ENCODE results near the gene LAMB3. TPM values are rescaled to one million over a fixed set of nuclear protein-coding genes. Genes with fewer than 3 reads are reported as not detected.

The LAMB3 gene
- total and polyA plus RNA-seq, 12 donors = 1.6 to 6.0 (median 3.7) TPM

DNA sequence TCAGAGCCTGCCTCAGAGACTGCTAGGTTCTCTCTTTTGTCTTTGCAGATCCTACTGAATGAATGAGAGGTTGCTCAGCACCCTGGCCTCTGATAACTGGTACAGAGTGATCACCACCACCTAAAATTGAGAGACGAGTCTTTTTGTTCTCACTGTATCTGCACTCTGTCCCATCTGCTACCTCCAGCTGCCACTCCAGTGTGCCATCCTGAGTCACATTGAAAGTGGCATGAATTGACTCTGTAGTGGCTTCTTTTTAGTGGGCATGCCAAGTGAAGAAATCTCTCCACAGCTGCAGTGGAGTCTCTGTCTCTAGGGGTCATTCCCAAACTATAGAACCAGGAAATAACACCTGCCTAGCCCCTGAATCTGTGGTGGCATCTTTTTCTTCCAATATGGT lies 54.0 kb downstream of the LAMB3 start:
- TF ChIP-seq, protein P1, sequence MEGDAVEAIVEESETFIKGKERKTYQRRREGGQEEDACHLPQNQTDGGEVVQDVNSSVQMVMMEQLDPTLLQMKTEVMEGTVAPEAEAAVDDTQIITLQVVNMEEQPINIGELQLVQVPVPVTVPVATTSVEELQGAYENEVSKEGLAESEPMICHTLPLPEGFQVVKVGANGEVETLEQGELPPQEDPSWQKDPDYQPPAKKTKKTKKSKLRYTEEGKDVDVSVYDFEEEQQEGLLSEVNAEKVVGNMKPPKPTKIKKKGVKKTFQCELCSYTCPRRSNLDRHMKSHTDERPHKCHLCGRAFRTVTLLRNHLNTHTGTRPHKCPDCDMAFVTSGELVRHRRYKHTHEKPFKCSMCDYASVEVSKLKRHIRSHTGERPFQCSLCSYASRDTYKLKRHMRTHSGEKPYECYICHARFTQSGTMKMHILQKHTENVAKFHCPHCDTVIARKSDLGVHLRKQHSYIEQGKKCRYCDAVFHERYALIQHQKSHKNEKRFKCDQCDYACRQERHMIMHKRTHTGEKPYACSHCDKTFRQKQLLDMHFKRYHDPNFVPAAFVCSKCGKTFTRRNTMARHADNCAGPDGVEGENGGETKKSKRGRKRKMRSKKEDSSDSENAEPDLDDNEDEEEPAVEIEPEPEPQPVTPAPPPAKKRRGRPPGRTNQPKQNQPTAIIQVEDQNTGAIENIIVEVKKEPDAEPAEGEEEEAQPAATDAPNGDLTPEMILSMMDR (IDR thresholded peaks at IDR 0.05) = no peak
- Histone ChIP-seq H3K4me1 (peaks cover 0 to 8% (median 0%) of the 10 kb centered on the region in 9 donors), H3K9me3 (no peaks in the 10 kb centered on the region), H3K36me3 (no peaks in the 10 kb centered on the region), H3K27ac (no peak overlapping the region), H3K4me3 (no peak overlapping the region), H3K27me3 (peaks cover 0 to 15% (median 0%) of the 10 kb centered on the region in 7 donors)
- no peak for DNase-seq
- no peak for ATAC-seq
- intact Hi-C loops (cut with DNase I) = loop anchor here in 1 of 10 donors (2.0 kb wide), 1 partner anchor 29 kb away; no protein-coding TSS in a partner anchor
- WGBS, 2 donors = 93 to 98% methylated on average over 1 of the region's 1 CpG

DNA sequence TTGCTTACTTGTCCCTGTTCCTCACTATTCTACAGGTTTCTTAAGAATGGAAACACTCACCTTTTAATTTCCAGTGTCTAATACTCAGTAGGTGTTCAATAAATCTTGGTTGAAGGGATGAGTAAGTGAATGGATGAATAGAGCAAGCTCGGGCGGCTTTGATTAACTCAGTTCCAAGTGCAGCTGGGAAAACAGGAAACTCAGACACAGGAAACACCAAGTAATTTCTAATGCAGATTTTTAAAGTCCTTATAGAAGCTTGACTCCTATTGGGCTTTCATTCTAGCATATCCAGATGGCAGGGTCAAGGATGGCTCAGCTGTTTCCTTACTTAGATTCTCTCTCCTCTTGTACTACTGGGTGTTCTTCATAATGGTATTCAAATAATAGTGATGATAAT lies 54.7 kb downstream of the LAMB3 start:
- H3K9me3 ChIP-seq = no peaks in the 10 kb centered on the region
- no peak overlapping the region for H3K27ac ChIP-seq
- 51 to 69% methylated on average over 2 of the region's 2 CpGs for WGBS, 2 donors
- H3K36me3 ChIP-seq = no peaks in the 10 kb centered on the region
- ATAC-seq (no peak), DNase-seq (no peak)
- TF ChIP-seq, protein P1 (IDR thresholded peaks at IDR 0.05) = no peak
- intact Hi-C loops (cut with DNase I) = no loop called here
- H3K27me3 ChIP-seq = peaks cover 0 to 15% (median 0%) of the 10 kb centered on the region in 7 donors
- no peak overlapping the region for H3K4me3 ChIP-seq
- peaks cover 0 to 8% (median 0%) of the 10 kb centered on the region in 9 donors for H3K4me1 ChIP-seq

- TF ChIP-seq, protein P1 (IDR thresholded peaks at IDR 0.05) = no peak
- Histone ChIP-seq H3K36me3 (no peaks in the 10 kb centered on the region), H3K4me1 (peaks cover 0 to 8% (median 0%) of the 10 kb centered on the region in 9 donors), H3K27me3 (peaks cover 0 to 15% (median 0%) of the 10 kb centered on the region in 7 donors), H3K27ac (no peak overlapping the region), H3K4me3 (no peak overlapping the region), H3K9me3 (no peaks in the 10 kb centered on the region)
- WGBS, 2 donors = 89 to 97% methylated on average over 10 of the region's 10 CpGs
- DNase-seq = no peak
- intact Hi-C loops (cut with DNase I) = no loop called here
- ATAC-seq = no peak
Observed at GRCh38 chr1:209595599-209596285, 56.5 kb downstream of the LAMB3 start.

DNA sequence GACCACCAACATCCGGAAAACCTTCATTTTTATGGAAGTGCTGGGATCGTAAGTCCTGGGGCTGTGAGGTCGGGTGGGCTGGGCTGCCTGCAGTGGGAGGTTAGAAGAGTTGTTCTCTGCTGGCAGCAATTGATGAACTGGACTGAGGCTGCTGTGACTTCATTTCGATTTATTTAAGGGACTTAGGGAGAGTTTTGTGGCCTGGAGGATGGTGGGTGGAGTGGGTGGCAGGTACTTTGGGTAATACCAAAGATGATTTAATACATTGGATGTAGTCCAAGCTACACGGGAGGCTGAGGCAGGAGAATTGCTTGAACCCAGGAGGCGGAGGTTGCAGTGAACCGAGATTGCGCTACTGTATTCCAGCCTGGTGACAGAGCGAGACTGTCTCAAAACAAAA lies 57.2 kb downstream of the LAMB3 start:
- DNase-seq (no peak), ATAC-seq (no peak)
- WGBS, 2 donors = 76 to 86% methylated on average over 9 of the region's 9 CpGs
- Histone ChIP-seq H3K9me3 (no peaks in the 10 kb centered on the region), H3K4me1 (peaks cover 0 to 8% (median 0%) of the 10 kb centered on the region in 9 donors), H3K27me3 (peaks cover 0 to 14% (median 0%) of the 10 kb centered on the region in 7 donors), H3K36me3 (no peaks in the 10 kb centered on the region), H3K4me3 (no peak overlapping the region), H3K27ac (no peak overlapping the region)
- intact Hi-C loops (cut with DNase I) = no loop called here
- TF ChIP-seq, protein P1 (IDR thresholded peaks at IDR 0.05) = no peak

All from heart right ventricle (tissue), 16 donors.